ENCODE results near the gene POLDIP3.
"Not testable (repeated sequence)": the region's sequence is repeated elsewhere in the genome, so short reads cannot be mapped to it uniquely, and the experiment has no call there.

POLDIP3 gene

DNA sequence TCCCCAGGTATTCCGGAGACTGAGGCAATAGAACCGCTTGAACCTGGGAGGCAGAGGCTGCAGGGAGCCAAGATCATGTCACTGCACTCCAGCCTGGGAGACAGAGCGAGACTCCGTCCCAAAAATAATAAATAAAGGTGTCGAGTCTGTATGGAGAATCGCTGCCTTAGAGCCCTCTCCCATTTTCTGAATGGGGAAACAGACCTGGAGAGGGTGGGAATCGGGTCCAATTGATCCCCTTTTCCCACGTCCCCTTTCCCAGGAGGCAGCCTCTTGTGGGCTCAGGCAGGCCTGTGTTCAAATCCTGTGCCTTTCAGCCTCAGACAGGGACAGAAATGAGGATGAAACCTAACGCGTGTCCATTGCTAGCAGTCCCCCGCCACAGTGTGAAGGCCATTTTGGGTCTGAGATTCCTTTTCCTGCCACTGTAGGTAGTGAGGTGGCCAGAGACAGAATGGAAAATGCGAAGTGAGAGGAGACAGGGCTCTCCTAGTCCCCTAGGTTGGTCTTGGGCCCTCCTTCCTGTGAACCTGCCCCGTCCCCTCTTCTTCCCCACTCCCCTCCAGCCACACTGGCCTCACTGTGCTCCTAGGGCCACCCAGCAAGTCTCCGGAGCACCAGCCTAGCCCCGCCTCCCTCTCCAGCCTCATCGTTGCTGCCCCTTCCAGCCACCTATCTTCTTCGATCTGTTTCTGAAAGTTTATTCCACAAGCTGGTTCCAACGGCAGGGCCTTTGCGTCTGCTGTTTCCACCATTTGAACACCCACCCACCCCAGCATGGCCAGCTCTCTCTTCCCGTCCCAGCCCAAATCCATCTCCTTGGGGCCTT, 2.7 kb upstream of the POLDIP3 start:
- DNase-seq: no peak

DNA sequence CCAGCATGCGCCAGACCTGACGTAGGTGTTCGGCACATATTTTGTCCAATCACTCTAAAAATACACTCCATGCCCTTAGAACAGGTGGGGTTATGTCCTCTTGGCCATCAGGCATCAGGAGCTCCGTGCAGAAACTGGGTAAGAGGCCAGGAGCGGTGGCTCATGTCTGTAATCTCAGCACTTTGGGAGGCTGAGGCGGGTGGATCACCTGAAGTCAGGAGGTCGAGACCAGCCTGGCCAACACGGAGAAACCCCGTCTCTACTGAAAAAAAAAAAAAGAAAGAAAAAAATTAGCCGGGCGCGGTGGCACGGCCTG, 1.1 kb upstream of the POLDIP3 start:
- peak in 1 of 2 experiments; percentile 55 for DNase-seq

DNA sequence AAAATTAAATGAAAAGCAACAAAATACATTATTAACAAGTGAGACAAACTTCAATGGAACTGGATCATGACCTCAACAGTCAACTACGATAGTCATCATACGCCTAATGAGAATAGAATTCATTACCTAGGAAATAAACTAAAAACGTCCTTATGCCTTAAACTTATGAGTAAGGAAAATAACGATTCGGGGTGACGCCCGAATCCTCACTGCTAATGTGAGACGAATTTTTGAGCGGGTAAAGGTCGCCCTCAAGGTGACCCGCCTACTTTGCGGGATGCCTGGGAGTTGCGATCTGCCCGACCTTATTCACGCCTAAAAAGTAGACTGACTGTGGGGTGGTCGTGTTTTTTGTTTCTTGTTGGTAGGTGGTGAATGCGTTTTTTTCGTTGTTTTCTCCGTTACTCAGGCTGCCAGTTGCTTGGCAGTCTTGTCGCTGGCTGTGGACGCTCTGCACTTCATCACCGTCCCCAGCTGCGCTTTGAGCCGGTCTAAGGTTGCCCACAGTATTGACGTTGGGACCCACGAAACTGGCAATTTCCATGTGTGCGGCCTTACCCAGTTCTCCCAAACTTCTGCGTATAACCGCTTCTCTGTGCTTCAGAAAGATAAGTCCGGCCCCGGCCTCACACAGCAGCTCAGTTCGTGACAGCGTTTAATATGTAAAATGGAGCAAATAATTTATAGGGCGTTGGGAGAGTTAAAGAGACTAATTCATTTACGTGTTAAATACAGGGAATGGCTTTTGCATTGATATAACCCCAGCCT, 593 bp upstream of the POLDIP3 start:
- DNase-seq: peak; percentile 96

DNA sequence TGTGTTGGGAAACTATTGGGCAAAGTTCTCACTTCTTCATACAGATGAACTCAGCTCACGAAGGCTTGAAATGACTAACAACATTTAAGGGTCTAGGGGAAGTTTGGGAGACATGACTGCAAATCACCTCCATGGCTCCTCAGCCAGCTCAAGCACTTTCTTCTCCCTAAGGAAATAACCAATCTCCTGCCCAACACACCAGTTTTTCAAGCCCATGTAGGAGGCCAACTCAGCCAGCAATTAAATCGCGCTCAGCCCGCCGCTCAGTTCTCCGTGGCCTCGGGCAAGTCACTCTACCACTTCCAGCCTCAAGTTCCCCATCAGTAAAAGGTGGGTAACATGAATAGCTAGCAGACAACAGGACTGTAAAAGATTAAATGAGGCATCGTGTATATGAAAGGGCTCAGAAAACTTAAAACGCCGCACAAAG, 796 bp downstream of the POLDIP3 start:
- DNase-seq: no peak

DNA sequence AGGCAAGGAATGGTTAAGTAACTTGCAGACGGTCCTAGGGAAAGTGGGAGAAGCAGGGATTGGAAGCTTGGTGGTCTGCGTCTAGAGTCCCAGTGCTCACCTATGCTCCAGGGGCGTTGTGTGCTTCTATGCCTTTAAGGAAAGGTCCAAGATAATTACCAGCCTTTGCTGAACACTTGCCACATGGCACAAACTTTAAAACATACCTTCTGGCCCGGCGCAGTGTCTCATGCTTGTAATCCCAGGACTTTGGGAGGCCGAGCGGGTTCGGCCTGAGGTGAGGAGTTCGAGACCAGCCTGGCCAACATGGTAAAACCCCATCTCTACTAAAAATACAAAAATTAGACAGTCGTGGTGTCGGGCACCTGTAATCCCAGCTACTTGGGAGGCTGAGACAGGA, 2.3 kb downstream of the POLDIP3 start:
- no peak for DNase-seq

DNA sequence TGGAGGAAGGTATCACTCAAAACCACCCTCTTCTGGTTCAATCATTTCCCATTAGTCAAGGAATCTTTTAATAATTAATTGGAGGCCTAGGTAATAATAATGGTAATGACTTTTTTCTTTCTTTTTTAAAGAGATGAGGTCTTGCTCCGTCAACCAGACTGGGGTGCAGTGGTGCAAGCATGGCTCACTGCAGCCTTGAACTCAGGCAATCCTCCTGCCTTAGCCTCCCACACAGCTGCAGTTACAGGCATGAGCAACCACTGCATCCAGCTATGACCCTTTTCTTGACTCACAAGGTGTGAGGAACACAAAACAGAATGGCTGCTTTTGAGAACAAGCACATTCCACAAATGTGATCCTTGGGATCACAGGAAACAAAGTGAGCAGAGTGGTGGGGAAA, 3.6 kb downstream of the POLDIP3 start:
- DNase-seq: no peak

DNA sequence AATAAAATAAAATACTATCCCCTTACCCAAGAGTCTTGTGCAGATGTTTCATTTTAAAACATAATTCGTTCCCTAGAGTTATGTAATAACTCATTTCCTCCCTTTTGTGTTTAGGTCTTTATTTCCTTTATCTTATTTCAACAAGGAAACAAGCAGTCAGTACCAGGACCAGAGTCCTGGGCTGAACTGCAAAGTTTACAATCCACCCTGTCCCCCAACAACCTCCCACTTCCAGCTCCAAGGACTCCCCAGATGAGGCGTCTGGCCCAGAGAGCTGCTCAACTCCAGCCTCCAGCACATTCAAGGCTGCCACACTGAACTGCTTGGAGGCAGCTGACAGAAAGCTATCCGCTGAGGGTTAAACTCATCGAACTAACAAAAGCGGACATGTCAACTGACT, 4.5 kb downstream of the POLDIP3 start:
- DNase-seq: no peak

DNA sequence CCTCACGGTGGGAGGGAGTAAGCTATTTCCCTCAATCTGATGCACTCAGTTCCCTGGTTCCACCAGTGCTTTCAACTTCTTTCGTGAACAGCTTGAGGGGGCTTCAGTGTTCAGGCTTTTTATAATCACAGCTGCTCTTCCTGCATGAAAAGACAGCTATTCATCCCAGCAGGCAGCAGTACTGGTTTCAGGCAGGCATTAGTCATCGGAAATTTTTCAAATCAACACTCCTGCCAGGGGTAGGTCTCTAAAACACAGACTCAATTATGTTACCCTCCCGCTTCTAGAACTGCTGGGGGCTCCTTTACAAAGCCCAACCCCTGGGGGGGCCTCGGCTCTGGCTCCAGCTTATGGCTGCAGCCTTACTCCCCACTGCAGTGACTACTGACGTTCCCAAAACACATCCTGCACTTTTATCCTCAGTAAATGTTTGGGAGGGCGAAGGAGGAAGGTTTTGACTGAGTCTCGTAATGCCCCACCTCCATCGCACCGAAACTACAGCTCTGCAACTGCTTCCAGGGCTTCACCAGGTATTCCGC, 5.8 kb downstream of the POLDIP3 start:
- DNase-seq: no peak

DNA sequence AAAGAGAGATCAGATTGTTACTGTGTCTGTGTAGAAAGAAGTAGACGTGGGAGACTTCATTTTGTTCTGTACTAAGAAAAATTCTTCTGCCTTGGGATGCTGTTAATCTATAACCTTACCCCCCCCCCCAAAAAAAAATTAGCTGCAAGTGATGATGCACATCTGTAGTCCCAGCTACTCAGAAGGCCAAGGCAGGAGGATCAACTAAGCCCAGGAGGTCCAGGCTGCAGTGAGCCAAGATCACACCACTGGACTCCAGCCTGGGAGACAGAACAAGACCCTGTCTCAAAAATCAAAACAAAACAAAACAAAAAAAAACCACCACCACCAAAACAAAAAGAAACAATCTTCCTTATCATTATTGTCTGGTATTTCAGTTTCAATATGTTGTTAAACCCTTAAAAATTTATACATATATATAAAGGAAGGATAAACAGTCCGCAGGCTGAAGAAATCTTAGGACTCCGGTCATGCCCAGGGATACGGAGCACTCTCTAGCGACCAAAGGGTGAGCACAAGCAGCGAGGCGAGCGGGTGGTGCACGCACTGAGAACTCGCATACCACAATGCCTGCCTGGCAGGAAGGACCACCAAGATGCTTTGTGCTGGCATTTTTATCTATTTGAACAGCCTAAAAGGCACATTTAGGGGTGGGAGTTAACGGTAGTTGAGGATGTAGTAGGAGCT, 6.4 kb downstream of the POLDIP3 start:
- DNase-seq: no peak

DNA sequence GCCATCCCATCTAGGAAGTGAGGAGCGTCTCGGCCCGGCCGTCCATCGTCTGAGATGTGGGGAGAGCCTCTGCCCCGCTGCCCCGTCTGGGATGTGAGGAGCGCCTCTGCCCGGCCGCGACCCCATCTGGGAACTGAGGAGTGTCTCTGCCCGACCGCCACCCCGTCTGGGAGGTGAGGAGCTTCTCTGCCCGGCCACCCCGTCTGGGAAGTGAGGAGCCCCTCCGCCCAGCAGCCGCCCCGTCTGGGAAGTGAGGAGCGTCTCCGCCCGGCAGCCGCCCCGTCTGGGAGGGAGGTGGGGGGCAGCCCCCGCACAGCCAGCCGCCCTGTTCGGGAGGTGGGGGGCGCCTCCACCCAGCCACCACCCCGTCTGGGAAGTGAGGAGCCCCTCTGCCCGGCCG, 7.0 kb downstream of the POLDIP3 start:
- not testable (repeated sequence) for DNase-seq

DNA sequence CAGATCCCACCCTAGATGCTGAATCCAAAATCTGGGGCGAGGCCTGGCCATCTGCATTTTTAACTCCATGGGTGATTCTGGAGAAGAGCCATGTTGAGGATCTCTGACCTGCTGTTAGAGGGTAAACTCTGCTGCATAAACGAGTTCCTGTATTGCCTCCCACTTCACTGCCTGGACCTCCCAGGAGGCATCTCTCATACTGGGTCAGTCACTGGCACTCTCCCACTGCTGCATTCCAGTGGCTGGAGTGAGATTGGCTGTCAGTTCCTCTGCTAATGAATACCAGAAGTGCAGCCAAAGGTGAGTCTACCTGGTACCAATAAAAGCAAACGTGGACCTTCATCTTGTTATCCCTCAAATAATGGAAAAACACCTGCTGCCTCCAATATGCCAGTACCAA, 10.3 kb downstream of the POLDIP3 start:
- no peak for DNase-seq

DNA sequence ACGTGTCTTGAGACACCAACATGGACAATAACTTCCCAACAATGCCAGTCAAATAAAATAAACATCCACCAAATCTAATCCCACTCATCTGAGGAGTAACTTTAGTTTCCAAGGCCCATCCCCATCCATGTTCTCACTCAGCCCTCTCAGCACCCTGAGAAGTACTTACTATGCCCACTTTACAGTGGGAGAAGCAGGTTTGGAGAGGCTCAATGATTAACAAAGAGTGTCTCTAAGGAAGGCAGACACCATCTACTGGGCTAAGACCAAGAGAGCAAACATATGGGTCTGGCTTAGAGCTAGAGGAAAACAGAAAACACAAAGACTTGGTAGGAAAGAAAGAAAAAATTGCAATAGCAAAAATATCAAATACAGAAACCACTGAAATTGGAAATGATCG, 11.3 kb downstream of the POLDIP3 start:
- DNase-seq: no peak

DNA sequence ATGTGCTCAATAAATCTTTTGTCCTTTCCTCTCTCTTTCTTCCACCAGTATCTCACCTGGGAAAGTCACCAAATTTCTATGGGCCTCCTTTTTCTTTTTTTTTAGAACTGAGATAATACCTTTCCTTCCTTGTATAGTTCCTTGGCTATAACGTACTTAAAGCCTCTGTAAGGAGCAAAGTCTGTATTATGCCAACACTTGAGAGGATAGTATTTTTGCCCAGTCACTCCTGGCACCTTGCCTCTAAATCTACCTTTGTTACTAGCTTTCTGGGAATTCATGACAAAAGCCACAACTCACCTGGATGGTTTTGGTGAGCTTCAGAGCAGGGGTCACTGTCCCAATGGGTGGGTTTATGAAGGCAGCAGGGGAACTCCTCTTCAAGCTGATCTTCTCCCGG, 12.2 kb downstream of the POLDIP3 start:
- DNase-seq: no peak

DNA sequence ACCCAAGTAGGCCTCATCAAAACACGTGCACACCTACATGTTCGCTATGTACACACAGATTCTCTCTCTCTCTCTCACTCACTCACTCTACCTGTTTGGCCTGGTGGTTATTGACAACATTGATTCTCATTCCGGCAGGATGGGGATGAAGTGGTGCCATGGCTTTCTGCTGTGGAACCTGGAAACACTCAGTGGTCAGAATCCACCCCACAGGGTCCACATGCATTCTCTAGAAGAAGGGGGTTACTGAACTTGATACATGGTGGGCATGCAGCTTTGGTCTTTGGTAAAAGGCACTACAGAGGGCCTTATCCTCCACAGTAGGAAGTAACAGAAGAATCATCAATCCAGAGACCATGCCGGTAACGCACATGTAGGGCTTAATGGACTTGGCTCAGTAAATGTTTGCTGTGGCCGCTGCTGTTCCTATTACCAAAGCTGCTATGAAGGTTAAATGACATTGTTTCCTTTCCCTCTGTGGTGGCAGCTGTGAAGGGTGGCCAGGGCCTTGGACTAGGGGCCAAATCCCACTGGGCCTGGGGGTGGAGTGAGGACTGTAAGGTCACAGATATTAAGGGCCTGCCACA, 12.7 kb downstream of the POLDIP3 start:
- no peak for DNase-seq

DNA sequence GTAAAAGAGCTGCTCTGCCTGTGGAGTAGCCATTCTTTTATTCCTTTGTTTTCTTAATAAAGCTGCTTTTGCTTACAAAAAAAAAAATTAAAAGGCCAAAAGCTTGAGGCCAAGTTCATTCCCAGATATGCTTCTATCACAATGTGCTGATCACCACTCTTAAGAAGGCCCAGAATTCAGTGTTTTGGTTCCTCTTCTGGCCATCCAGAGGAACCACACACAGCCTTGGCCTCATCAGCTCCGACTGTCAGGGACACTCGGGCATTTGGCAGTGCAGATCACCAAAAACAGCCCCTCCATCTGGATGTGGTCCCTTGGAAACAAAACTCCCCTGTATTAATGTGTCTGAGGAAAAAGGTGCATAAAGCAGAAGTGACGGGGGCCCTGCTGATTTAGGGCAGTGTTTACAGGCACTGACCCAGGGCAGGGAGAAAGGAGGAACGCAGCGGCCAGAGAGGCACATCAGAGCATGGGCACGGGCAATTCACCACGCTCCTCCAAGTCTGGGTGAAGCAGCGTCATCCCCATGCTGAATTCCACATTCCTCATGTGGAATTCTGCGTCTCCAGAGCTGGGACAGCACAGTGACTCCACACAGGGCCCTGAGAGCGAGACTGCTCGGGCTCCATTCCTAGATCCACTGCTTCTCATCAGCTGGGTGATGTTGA, 17.7 kb downstream of the POLDIP3 start:
- no peak for DNase-seq

DNA sequence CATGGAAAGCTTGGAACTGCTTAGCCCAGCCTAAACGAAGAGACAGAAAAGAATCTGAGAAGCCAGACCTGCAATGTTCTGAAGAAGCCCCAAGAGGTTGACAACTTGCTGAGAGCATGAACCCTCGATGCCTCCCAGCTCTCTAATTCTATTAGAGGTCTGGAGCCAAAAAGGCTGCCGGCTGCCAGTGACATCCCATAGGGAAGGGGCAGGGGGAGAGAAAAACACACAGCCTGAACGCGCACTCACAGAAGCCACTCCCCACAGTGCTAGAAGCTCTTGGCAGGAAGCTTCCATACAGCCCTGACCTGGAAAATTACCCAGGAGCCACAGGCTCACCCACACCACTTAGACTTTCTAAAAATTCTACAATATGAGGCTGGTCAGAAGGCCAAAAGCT, 18.3 kb downstream of the POLDIP3 start:
- no peak for DNase-seq

DNA sequence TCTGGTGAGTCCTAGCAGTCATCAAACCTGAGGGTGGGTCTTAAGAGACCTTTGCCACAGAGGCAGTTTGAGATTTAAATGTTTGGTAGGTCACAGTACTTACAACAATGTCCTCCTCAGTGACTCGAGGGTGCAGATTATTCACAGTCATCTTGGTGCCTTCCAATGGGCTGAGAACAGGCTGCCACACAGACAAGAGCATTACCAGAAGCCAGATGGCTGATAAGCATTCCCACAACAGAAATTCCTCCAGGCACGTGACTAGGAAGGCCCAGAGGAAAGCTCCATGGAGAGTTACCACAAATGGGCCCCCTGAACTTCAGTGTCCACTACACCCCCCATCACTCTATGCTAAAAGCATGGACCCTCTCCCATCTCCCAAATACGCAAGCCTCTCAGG, 19.2 kb downstream of the POLDIP3 start:
- no peak for DNase-seq

DNA sequence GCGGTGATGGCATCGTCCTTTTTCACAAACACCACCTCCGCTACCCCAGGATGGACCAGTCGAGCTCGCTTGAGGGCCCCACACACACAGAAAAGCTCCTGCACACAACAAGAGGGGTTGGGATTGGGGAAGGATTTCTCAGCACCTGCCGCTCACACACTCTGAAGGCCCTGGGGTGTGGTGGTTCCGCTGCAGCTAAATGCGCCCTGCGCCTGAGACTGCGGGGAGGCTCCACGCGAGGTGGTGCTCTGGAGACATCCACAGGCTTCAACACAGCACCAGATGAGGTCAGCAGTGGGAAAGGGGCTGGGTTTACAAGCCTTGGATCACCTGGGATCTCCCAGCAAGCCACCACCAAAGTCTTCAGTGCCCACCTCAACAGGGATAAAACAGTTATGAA, 22.7 kb downstream of the POLDIP3 start:
- DNase-seq: no peak

DNA sequence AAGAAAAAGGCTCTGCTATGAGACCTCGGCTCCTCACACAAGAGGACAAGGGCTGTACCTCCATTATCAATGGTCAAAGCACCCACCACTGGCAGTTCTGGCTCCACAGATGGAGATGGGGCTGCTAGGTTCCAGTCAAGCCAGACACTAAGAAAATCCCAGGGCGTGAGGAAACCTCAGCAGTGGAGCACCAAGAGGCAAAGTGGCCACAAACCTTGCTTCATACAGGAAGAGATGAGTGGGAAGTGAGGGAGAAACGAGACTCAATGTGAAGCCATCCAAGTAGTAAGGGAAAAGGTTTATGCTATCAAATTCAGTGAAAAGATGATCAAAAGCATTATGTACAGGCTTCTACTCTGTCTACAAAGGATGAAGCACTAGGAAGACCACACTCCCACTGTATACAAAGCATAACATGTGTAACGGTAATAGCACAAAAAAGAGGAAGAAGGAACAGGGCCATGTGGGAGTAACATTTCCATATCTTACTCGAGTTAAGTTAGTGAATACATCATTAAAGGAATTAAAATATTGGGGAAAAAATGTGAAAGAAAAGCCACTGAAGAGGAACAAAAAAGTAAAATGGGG, 27.0 kb downstream of the POLDIP3 start:
- DNase-seq: no peak

DNA sequence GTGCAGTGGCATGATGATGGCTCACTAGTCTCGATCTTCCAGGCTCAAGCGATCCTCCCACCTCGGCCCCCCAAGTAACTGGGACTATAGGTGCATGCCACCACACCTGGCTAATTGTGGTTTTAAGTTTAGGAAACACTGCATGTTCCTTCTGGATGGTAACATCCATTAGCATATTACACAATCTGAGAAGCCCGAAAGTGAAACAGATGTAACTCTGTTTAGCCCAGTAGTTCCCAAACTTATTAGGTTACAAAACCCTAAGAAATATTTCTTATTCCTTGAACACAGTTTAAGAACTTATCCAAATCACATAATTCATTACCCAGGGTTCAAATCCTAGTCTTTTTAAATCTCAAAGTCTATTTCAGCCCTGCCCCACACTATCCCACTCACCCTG, 28.3 kb downstream of the POLDIP3 start:
- DNase-seq: no peak

DNA sequence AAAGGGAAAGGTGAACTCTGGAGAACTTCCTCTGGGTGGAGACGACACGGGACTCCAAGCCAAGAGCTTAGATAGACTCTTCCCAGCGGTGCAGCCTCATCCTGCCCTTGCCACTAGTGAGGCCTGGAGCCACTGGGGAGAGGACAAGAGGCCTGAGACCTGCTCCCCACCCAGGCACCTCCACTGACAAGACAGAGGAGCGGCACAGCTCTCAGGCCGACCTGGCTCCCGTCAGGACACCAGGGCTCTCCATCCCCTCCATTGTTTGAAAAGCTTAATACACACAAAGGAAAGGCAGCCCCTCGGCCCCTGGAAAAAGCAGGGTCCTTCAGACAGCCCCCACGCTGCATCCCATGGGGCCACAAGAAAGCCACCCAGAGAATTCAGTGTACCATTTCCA, 29.6 kb downstream of the POLDIP3 start:
- no peak for DNase-seq

DNA sequence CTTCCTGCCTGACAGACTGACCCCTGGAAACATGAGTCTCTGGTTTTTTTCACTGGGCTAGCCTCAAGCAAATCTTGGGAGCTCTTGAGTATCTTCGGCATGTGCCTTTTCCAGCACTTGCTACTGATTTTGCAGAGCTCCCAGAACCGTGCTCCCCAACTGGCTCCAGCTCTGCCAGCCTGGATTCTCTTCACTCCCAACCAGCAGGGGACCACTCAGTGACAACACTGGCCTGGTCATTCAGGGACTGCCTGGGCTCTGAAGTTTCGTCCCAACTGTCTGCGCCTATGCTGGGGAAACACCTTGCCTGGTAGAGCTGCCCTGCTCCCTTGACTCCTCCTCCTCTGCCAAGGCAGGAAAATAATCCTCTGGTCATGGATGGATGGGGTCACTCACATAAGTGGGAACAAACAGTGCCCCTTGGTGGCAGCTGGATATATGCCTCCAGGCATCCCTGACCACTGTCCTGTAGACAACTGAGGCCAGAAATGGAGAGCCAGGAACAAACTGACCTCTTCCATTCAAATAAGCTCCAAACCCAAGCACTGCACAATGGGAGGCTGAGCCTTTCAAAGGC, 30.2 kb downstream of the POLDIP3 start:
- no peak for DNase-seq
